GM18517 (cell line): ENCODE results near the gene NXF2B.
"Not testable (repeated sequence)": the region's sequence is repeated elsewhere in the genome, so short reads cannot be mapped to it uniquely, and the experiment has no call there.

Source experiments
- ATAC-seq: cut with Tn5 transposase; IDR thresholded peaks from one replicate; pipeline ENCODE4 v1.9.1; 2021; ENCODE audit warnings: mild to moderate bottlenecking, moderate library complexity; ENCODE audit not compliant: unreplicated experiment

NXF2B gene, protein sequence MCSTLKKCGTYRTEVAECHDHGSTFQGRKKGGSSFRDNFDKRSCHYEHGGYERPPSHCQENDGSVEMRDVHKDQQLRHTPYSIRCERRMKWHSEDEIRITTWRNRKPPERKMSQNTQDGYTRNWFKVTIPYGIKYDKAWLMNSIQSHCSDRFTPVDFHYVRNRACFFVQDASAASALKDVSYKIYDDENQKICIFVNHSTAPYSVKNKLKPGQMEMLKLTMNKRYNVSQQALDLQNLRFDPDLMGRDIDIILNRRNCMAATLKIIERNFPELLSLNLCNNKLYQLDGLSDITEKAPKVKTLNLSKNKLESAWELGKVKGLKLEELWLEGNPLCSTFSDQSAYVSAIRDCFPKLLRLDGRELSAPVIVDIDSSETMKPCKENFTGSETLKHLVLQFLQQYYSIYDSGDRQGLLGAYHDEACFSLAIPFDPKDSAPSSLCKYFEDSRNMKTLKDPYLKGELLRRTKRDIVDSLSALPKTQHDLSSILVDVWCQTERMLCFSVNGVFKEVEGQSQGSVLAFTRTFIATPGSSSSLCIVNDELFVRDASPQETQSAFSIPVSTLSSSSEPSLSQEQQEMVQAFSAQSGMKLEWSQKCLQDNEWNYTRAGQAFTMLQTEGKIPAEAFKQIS

DNA sequence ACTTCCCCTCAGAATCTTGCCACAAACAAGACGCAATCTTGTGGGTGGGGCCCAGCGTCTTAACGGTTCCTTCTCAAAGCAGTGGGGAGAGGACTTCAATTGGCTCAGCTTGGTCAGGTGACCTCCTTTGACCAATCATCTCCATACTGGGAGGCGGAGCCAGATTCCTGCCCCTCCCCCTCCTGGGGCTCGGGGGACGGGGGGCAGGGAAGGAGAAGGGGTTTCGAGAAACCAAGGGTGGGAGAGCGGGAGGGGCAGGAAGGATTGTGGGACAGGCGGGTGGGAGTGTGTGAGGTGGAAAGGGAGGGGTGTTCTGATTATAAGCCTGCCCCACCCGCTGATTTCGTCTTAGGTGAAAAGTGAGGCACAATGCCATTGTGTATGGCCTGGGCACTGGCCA, at the start of gene NXF2B:
TSS of gene NXF2B (minus strand) at position 101 of the 400 bp plus-strand sequence. CDS start 59,972 bp downstream, outside the sequence.
- ATAC-seq = not testable (repeated sequence)

DNA sequence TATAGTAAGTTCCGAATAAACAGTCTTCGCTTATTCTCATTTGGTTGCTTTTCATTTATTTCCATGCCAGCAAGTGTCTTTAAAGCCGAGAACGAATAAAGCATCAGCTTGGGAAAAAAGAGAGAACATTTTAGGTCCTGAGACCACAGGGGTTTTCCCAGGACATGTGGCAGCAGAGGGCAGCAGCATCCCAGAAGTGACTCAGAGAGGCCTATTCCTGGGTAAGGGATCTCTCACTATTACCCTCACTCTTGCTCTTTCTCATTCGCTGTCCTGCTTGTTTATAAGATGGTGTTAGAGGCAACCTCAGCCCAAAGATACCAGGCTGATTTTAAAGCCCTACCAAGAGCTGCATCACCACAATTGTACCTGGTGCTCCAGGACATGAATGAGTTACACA, 39.0 kb upstream of the NXF2B start:
- ATAC-seq = not testable (repeated sequence)

DNA sequence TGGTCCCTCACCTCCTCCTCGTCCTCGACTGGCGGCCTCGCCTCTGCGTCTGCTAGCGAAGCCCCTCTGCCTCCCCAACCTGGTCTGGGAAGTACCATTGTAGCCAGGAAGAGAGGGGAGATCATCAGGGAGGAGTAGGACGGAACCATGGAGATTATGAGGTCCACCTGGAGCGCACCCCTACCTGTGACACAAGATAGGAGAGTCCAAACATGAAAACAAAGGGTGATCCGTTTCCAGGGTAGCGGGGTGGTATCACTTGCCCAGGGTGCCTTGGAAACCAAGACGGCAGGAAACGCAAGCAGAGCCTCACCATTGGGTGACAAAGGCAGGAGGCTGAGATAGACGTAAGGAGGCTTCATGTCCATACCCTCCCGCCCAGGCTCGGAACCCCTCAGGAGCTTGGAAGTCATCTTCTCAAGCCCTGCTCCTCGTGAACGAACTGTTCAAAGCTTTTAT, 32.0 kb upstream of the NXF2B start, which contains the start of gene TCP11X2:
TSS of gene TCP11X2 (minus strand) at position 51 of the 459 bp plus-strand sequence.
- not testable (repeated sequence) for ATAC-seq

DNA sequence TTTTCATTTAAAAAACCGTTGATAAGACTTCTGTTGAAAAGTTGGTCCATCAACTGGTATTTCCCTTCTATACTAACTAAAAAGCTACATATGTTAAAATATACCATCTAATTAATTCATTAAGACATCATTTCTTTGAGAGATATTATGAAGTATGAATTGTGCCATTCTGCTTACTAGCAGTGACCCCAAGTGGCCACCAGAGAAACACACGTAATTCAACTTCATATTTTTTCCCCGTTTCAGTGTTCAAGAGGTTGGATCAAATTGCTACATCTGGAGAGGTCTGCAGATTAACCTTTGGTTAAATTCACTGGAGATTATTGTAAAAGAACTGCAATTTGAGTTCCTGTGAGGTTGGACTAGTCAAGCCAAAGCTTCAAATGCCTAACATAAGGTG, 30.4 kb upstream of the NXF2B start:
- ATAC-seq = not testable (repeated sequence)

DNA sequence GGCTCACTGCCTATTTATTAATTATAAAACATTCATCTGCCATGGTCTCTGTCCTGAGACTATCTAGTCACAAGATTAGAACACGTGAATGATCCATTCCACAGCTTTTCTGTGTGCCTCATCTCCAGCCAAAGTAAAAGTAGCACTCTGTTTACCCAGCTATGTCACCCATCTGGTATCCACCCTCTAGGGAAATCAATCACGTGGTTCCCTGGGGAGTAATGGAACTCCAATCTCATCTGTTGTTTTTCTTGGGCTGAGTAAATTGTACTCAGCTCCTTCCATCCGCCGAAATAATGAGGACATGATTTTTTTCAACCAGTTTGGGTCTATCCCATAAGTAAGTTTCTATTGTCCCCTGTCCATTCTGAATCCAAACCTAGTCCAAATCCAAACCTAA, 18.8 kb upstream of the NXF2B start:
- ATAC-seq = not testable (repeated sequence)

DNA sequence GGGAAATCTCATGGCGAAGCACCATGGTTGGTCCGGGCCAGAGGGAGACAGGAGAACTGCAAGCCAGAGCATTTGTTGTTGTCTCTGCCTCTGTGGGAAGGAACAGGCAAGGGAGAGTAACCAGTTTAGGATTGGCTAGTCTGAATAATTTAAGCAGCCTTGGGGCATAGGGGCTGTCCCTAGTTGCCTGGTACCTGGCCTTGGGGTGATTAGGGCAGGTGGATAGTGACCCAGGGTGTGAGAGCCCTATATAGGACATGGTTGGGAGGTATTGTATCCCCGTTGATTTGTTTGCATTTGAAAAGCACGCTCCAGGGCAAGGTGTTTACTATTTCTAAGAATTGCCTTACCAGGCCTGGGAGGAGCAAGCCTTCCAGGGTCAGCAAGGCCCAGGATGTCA, 25.3 kb downstream of the NXF2B start:
- ATAC-seq = not testable (repeated sequence)

DNA sequence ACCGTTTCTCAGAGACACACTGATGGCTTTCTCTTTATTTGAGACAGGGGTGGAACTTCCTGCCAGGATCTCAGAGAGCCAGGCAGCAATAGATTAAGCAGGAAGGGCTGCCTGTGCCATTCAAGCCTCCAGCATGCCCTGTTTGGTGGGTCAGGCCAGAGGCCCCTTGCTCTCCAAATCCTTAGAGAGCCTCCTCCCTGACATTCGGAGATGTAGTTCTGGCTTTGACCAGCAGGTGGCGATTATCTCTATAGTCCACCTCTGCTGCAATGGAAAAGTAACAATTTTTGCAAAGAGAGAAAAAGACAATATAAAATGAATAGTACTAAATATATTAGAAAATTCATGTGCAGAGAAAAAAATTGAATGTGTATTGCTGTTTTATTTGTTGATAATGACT, 93.9 kb downstream of the NXF2B start:
- no peak for ATAC-seq

DNA sequence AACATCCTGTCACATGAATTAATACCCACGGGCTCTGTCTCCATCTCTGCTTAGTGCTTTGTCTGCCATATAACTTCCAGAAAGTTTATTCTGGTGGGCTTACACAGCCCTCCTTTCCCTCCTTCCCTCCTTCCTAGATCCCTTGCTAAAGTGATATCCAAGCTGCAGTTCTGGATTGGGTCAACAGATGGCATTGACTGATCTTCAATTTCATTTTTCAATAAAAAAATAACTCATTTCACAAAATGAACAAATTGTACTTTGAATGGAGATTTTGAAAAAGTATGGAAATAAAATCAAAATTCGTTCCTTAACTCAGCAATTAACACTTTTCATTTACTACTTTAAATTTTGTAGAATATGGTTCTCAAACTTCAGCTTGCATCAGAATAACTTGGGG, 97.9 kb downstream of the NXF2B start:
- ATAC-seq = no peak

DNA sequence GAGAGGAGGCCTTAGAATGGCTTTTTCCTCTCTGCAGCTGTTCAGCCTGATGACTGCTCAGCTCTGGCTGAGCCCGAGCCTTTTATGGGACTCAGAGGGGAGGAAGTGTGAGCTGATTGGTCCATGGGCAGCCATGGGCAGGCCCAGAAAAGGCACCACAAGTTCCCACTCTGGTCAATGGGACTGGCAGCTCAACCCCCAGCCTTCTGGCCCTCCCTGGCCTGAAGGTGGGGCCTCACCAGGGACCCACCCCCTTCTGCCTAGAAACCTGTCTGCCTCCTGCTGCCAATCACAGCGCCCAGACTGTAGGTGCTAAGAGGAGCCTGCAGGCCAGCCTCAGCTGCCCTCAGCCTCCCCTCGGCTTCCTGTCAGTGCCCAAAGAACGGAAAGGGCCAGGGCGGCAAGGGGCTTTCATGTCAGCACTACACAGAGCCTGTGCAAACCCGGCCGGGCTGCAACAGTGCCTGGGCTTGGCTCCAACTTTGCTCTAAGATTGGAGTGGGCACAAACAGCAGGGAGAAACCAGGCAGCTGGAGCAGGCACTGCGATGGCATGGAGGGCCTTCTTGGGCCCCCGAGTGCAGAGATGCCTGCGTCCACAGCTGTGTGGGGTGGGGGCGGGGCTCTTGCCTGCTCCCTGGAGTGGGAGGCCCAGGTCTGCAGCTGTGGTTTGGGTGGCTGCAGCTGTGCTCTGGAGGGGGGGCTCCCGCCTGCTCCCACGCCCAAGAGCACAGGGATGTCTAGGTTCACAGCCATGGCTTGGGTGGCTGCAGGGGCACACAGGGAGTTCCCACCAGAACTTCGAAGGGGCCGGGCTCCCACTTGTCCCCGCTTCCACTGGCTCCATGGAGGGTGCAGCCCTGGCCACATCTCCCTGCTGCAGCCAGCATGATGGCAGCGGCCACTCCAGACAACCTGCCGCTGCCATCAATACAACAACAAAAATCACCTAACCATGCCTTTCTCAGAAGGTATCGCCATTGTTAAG, 100.2 kb downstream of the NXF2B start:
- no peak for ATAC-seq

DNA sequence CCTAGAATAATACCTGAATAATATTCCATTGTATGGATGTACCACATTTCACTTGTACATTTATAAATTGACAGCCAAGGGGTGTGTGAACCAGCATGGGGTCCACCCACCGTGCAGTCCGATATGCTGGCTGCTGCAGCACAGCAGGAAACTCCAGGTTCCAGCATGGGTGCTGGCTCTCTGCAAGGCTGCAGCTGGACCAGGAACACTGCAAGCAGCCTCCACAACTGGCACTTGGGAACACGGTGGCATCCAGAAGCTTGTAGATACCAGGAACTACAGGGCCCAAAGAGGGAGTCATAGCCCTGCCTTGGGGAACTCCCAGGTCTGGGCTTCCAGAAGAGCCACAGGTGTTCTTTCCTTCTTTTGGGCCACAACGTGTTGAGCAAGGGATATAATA, 101.6 kb downstream of the NXF2B start:
- ATAC-seq = no peak
